Ammon's horn (tissue), 1 donor: ENCODE measurements around the gene CCNH.

Experiments
- DNase-seq: peaks from one replicate; pipeline ENCODE4 v3.0.0-alpha.2; 2016; ENCODE audit warnings: low spot score

CCNH gene

GRCh38 chr5:87403409-87403808, 9.3 kb downstream of the CCNH start:
- DNase-seq: no peak

GRCh38 chr5:87401626-87402025, 11.1 kb downstream of the CCNH start:
- DNase-seq: no peak

GRCh38 chr5:87400305-87400899, 12.3 kb downstream of the CCNH start:
- no peak for DNase-seq

- no peak for DNase-seq
These were observed 13.0 kb downstream of the CCNH start for GRCh38 chr5:87399720-87400119.

GRCh38 chr5:87398981-87399614, 13.6 kb downstream of the CCNH start:
- no peak for DNase-seq

GRCh38 chr5:87394411-87395165, 18.1 kb downstream of the CCNH start:
- no peak for DNase-seq

GRCh38 chr5:87393331-87393730, 19.4 kb downstream of the CCNH start:
- DNase-seq: no peak

- DNase-seq: no peak
These were observed 19.9 kb downstream of the CCNH start for GRCh38 chr5:87392801-87393200.

GRCh38 chr5:87392170-87392569, 20.6 kb downstream of the CCNH start:
- no peak for DNase-seq

GRCh38 chr5:87390576-87391199, 22.0 kb downstream of the CCNH start:
- no peak for DNase-seq

- DNase-seq: no peak
These were observed 22.7 kb downstream of the CCNH start for GRCh38 chr5:87390075-87390474.

- DNase-seq: no peak
These were observed 23.3 kb downstream of the CCNH start for GRCh38 chr5:87389296-87390034.

- no peak for DNase-seq
These were observed 24.6 kb downstream of the CCNH start for GRCh38 chr5:87388129-87388528.

GRCh38 chr5:87385802-87386201, 26.9 kb downstream of the CCNH start:
- no peak for DNase-seq

- no peak for DNase-seq
These were observed 29.5 kb downstream of the CCNH start for GRCh38 chr5:87383216-87383615.

GRCh38 chr5:87382224-87382623, 30.5 kb downstream of the CCNH start:
- no peak for DNase-seq

GRCh38 chr5:87372705-87373104, 40.0 kb downstream of the CCNH start:
- no peak for DNase-seq

- no peak for DNase-seq
These were observed 43.3 kb downstream of the CCNH start for GRCh38 chr5:87369431-87369830.

GRCh38 chr5:87368601-87369000, 44.1 kb downstream of the CCNH start:
- DNase-seq: no peak

GRCh38 chr5:87367243-87367642, 45.5 kb downstream of the CCNH start:
- DNase-seq: no peak

- DNase-seq: no peak
These were observed 51.1 kb downstream of the CCNH start for GRCh38 chr5:87361536-87362213.

- no peak for DNase-seq
These were observed 51.7 kb downstream of the CCNH start for GRCh38 chr5:87361031-87361445.
